Trophoblast cell (in vitro differentiated cells and primary cell): Measurements from ENCODE around the gene MIOS.

ENCODE experiments used
- DNase-seq, 2 donors: peaks; one replicate each; pipeline ENCODE4 v3.0.0-alpha.2; 2016
- H2AFZ ChIP-seq: 2 replicates; pipeline ENCODE4 v1.6.1; 2013; ENCODE audit warnings: low read length, moderate library complexity, mild to moderate bottlenecking; ENCODE audit not compliant: insufficient read depth, poor library complexity
- H2AK5ac ChIP-seq: 2 replicates; pipeline ENCODE4 v1.6.1; 2013; ENCODE audit warnings: mild to moderate bottlenecking, low read length
- H2BK120ac ChIP-seq: 2 replicates; pipeline ENCODE4 v1.6.1; 2013; ENCODE audit warnings: low read length, mild to moderate bottlenecking, moderate library complexity; ENCODE audit not compliant: insufficient read depth, poor library complexity
- H2BK12ac ChIP-seq: 2 replicates; pipeline ENCODE4 v1.6.1; 2013; ENCODE audit warnings: mild to moderate bottlenecking, low read length, moderate library complexity
- H2BK5ac ChIP-seq: 2 replicates; pipeline ENCODE4 v1.6.1; 2013; ENCODE audit warnings: low read length, low read depth, moderate library complexity, mild to moderate bottlenecking; ENCODE audit not compliant: poor library complexity
- H3K14ac ChIP-seq: 2 replicates; pipeline ENCODE4 v1.6.1; 2013; ENCODE audit warnings: mild to moderate bottlenecking, low read length
- H3K18ac ChIP-seq: 2 replicates; pipeline ENCODE4 v1.6.1; 2013; ENCODE audit warnings: mild to moderate bottlenecking, low read length
- H3K23ac ChIP-seq: 2 replicates; pipeline ENCODE4 v1.6.1; 2013; ENCODE audit warnings: low read length
- H3K27ac ChIP-seq: 2 replicates; pipeline ENCODE4 v1.5.1; 2013; ENCODE audit warnings: low read depth, mild to moderate bottlenecking, inconsistent platforms, low read length, moderate library complexity
- H3K27me3 ChIP-seq: 2 replicates; pipeline ENCODE4 v1.6.1; 2013; ENCODE audit warnings: inconsistent platforms, mild to moderate bottlenecking, low read length, moderate library complexity; ENCODE audit not compliant: insufficient read depth
- H3K36me3 ChIP-seq, 2 experiments: 1 replicate in 1 of 2; 2 replicates in 1 of 2; pipeline ENCODE4 v1.6.1; 2013; ENCODE audit warnings: low read length in 2 of 2, mild to moderate bottlenecking in 2 of 2, moderate library complexity in 1 of 2; ENCODE audit not compliant: insufficient read depth in 2 of 2, control insufficient read depth in 1 of 2
- H3K4ac ChIP-seq: 2 replicates; pipeline ENCODE4 v1.6.1; 2013; ENCODE audit warnings: low read depth, mild to moderate bottlenecking, low read length, moderate library complexity
- H3K4me1 ChIP-seq, 2 experiments: 1 replicate in 1 of 2; 2 replicates in 1 of 2; pipeline ENCODE4 v1.6.1; 2013; ENCODE audit warnings: low read length in 2 of 2, mild to moderate bottlenecking in 2 of 2, moderate library complexity in 1 of 2; ENCODE audit not compliant: insufficient read depth in 2 of 2, control insufficient read depth in 1 of 2
- H3K4me2 ChIP-seq: 2 replicates; pipeline ENCODE4 v1.6.1; 2013; ENCODE audit warnings: inconsistent platforms, mild to moderate bottlenecking, low read length, moderate library complexity
- H3K4me3 ChIP-seq: 2 replicates; pipeline ENCODE4 v1.5.1; 2013; ENCODE audit warnings: mild to moderate bottlenecking, low read depth, low read length, inconsistent platforms
- H3K79me1 ChIP-seq: one replicate; pipeline ENCODE4 v1.6.1; 2013; ENCODE audit warnings: low read length
- H3K79me2 ChIP-seq: 2 replicates; pipeline ENCODE4 v1.6.1; 2013; ENCODE audit warnings: low read length, mild to moderate bottlenecking; ENCODE audit not compliant: control insufficient read depth, insufficient read depth, poor library complexity
- H3K9ac ChIP-seq: 2 replicates; pipeline ENCODE4 v1.6.1; 2013; ENCODE audit warnings: mild to moderate bottlenecking, low read length
- H3K9me3 ChIP-seq: 2 replicates; pipeline ENCODE4 v1.6.1; 2013; ENCODE audit warnings: low read depth, mild to moderate bottlenecking, control low read depth, inconsistent platforms, low read length; ENCODE audit not compliant: insufficient read depth
- H4K12ac ChIP-seq: 2 replicates; pipeline ENCODE4 v1.6.1; 2013; ENCODE audit warnings: low read depth, mild to moderate bottlenecking, low read length, moderate library complexity
- H4K8ac ChIP-seq: 2 replicates; pipeline ENCODE4 v1.6.1; 2013; ENCODE audit warnings: low read depth, mild to moderate bottlenecking, low read length, moderate library complexity
- H4K91ac ChIP-seq: one replicate; pipeline ENCODE4 v1.6.1; 2013; ENCODE audit warnings: low read depth, mild to moderate bottlenecking, low read length, moderate library complexity
- WGBS: extraction: QIAGEN DNeasy Blood & Tissue Kit; methylation state at CpG from one replicate; pipeline ENCODE4 v1.1.7; 2013; ENCODE audit warnings: missing lambda C conversion rate; ENCODE audit not compliant: insufficient read length, insufficient coverage; ENCODE audit errors: extremely low coverage; 5-methylcytosine and 5-hydroxymethylcytosine counted together

Gene MIOS

DNA sequence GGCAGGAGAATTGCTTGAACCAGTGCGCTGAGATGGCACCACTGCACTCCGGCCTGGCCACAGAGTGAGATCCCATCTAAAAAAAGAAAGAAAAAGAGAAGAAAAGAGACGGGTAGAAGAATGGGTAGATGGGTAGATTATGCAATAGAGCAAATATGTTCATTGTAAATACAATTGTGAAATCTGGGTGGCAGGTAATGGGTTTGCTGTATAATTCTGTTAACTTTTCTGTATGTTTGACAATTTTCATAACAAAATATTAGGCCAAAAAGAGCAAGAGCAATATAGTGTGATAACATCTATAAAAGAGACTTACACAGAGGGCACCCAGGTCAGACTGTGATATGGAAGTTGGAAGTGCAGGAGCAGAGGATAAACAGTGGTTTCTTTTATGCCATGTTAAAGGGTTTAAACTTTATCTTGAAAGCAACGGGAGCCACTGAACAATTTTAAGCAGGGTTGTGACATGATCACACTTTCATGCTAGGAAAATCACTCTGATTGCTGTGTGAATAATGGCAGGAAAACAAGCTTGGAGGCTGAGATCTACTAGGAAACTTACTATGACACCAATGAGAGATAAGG lies 24.3 kb upstream of the MIOS start:
- Histone ChIP-seq H3K4ac (no peak overlapping the region), H2BK12ac (no peak overlapping the region), H2BK5ac (no peak overlapping the region), H3K27ac (no peak overlapping the region), H3K27me3 (no peaks in the 10 kb centered on the region), H3K9me3 (no peaks in the 10 kb centered on the region), H3K4me2 (no peak overlapping the region), H4K8ac (no peak overlapping the region), H2BK120ac (no peak overlapping the region), H3K9ac (no peak overlapping the region), H2AK5ac (no peak overlapping the region), H3K79me1 (no peaks in the 10 kb centered on the region), H3K18ac (no peak overlapping the region), H3K36me3 (no peaks in the 10 kb centered on the region), H4K91ac (no peak overlapping the region), H3K79me2 (no peaks in the 10 kb centered on the region), H3K4me1 (no peaks in the 10 kb centered on the region), H3K4me3 (no peak overlapping the region), H2AFZ (no peak overlapping the region), H3K14ac (no peak overlapping the region), H3K23ac (no peak overlapping the region), H4K12ac (no peak overlapping the region)
- WGBS, result 100% methylated on average over 1 of the region's 4 CpGs
- DNase-seq, result no peak

- Histone ChIP-seq H4K8ac (no peak overlapping the region), H3K9me3 (no peaks in the 10 kb centered on the region), H2BK12ac (no peak overlapping the region), H3K23ac (no peak overlapping the region), H2AFZ (no peak overlapping the region), H3K36me3 (no peaks in the 10 kb centered on the region), H3K4me3 (no peak overlapping the region), H3K4ac (no peak overlapping the region), H3K27ac (no peak overlapping the region), H4K91ac (no peak overlapping the region), H3K14ac (no peak overlapping the region), H3K27me3 (no peaks in the 10 kb centered on the region), H3K4me2 (no peak overlapping the region), H3K9ac (no peak overlapping the region), H2BK5ac (no peak overlapping the region), H3K79me2 (no peaks in the 10 kb centered on the region), H2BK120ac (no peak overlapping the region), H3K18ac (no peak overlapping the region), H3K4me1 (no peaks in the 10 kb centered on the region), H4K12ac (no peak overlapping the region), H2AK5ac (no peak overlapping the region), H3K79me1 (no peaks in the 10 kb centered on the region)
- no CpG with 5 or more reads among the region's 3 CpGs for WGBS
- no peak for DNase-seq
Measured at GRCh38 chr7:7548407-7548806, 18.3 kb upstream of the MIOS start.

DNA sequence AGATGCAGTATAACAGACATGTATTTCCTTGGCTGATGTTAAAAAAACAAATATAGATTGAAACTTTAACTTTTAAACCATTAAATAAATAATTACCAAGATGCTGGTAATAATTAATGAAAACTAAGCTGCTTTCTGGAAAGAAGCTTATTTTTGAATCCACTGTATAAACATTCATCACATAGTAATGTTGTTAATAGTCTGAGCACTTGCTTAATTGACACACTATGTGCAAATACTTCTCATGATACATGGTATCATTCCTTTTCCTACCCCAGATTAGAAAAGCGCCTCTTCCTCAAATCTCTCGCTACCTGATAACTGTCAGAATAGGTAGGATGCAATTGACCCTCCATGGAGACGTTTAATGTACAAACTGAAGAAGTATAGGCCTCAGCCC lies 16.0 kb upstream of the MIOS start:
- Histone ChIP-seq H3K9ac (no peak overlapping the region), H2BK120ac (no peak overlapping the region), H3K27me3 (no peaks in the 10 kb centered on the region), H3K18ac (no peak overlapping the region), H2AFZ (no peak overlapping the region), H3K36me3 (no peaks in the 10 kb centered on the region), H2AK5ac (no peak overlapping the region), H3K4ac (no peak overlapping the region), H3K4me1 (no peaks in the 10 kb centered on the region), H4K12ac (no peak overlapping the region), H3K23ac (no peak overlapping the region), H3K27ac (no peak overlapping the region), H3K4me2 (no peak overlapping the region), H4K91ac (no peak overlapping the region), H3K14ac (no peak overlapping the region), H3K79me1 (no peaks in the 10 kb centered on the region), H3K4me3 (no peak overlapping the region), H3K9me3 (no peaks in the 10 kb centered on the region), H3K79me2 (no peaks in the 10 kb centered on the region), H2BK5ac (no peak overlapping the region), H2BK12ac (no peak overlapping the region), H4K8ac (no peak overlapping the region)
- no peak for DNase-seq
- WGBS, result no CpG with 5 or more reads among the region's 3 CpGs

- no peak overlapping the region for H2AFZ ChIP-seq
Measured at GRCh38 chr7:7552199-7552598, 14.5 kb upstream of the MIOS start.

More at GRCh38 chr7:7552199-7552598, 14.5 kb upstream of the MIOS start:
- H3K79me1 ChIP-seq, result no peaks in the 10 kb centered on the region
- H3K9ac ChIP-seq, result no peak overlapping the region
- H4K12ac ChIP-seq, result no peak overlapping the region
- no peak overlapping the region for H3K18ac ChIP-seq
- no peak overlapping the region for H3K4ac ChIP-seq
- no peak overlapping the region for H3K4me2 ChIP-seq
- no peak overlapping the region for H4K91ac ChIP-seq
- DNase-seq, result no peak
- peaks cover 2% of the 10 kb centered on the region for H3K9me3 ChIP-seq
- H3K79me2 ChIP-seq, result no peaks in the 10 kb centered on the region
- no peak overlapping the region for H3K23ac ChIP-seq
- no peaks in the 10 kb centered on the region for H3K36me3 ChIP-seq
- H2BK120ac ChIP-seq, result no peak overlapping the region
- no peak overlapping the region for H2AK5ac ChIP-seq
- H2BK12ac ChIP-seq, result no peak overlapping the region
- WGBS, result no CpG with 5 or more reads among the region's 2 CpGs
- no peaks in the 10 kb centered on the region for H3K27me3 ChIP-seq
- no peak overlapping the region for H4K8ac ChIP-seq
- H3K4me1 ChIP-seq, result no peaks in the 10 kb centered on the region
- H2BK5ac ChIP-seq, result no peak overlapping the region
- H3K4me3 ChIP-seq, result no peak overlapping the region
- H3K27ac ChIP-seq, result no peak overlapping the region
- H3K14ac ChIP-seq, result no peak overlapping the region
